Dendritic cell treated with granulocyte-macrophage colony-stimulating factor and Interleukin-4, amounts not matched to agents 40 ng/mL and 50 ng/mL, for 4 days (primary cell): ENCODE results near the gene UACA.

Experiments used
- H3K27ac Mint-ChIP-seq: one replicate; pipeline ENCODE4 v1.8.0; 2022; ENCODE audit warnings: mild to moderate bottlenecking, mixed read lengths
- H3K27me3 Mint-ChIP-seq: one replicate; pipeline ENCODE4 v1.8.0; 2022; ENCODE audit warnings: mild to moderate bottlenecking, mixed read lengths
- H3K36me3 Mint-ChIP-seq: one replicate; pipeline ENCODE4 v1.8.0; 2022; ENCODE audit warnings: low read depth, mixed read lengths
- H3K4me1 Mint-ChIP-seq: one replicate; pipeline ENCODE4 v1.8.0; 2022; ENCODE audit warnings: low read depth, mixed read lengths
- H3K4me3 Mint-ChIP-seq: one replicate; pipeline ENCODE4 v1.8.0; 2022; ENCODE audit warnings: mild to moderate bottlenecking, moderate library complexity, mixed read lengths
- H3K9me3 Mint-ChIP-seq: one replicate; pipeline ENCODE4 v1.8.0; 2022; ENCODE audit warnings: mixed read lengths
- intact Hi-C: fragments of 100-400 bp; cut with micrococcal nuclease; formaldehyde crosslinking; loops from one replicate; pipeline ENCODE4 v1.15.0; 2022

Gene UACA

DNA sequence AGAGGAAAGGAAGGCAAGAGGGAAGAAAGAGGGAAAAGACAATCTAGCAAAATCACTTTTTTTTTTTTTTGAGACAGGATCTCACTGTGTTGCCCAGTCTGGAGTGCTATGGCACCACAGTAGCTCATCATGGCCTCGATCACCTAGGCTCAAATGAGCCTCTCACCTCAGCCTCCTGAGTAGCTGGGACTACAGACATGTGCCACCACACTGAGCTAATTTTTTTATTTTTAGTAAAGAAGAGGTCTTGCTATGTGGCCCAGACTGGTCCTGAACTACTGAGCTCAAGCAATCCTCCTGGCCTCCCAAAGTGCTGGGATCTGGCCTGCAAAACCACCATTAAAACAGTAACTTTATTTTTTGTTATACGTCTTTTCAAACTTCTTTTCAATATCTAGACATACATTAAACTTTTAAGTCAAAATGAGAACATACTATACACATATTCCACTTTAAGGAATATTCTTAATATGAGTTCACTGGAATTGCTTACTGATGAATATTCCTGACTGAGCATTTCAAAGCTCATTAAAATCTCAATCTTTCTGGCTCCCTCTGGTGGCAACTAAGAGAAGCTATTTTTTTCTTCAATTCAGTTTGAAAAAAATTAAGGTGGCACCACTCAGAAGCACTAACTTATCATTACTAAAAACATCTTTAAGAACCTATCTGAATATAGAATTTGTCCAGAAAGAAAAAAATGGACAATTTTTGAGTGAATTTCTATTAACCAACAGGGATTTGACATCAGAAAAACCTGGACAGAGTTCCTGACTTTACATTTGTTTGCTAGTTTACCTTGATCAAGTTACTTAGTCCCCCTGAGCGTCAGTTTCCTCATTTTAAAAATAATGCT is 40.9 kb downstream of the UACA start:
- H3K4me1 Mint-ChIP-seq, result peaks cover 12% of the 10 kb centered on the region
- H3K27ac Mint-ChIP-seq, result no peak overlapping the region
- no peak overlapping the region for H3K4me3 Mint-ChIP-seq
- no peaks in the 10 kb centered on the region for H3K9me3 Mint-ChIP-seq
- no peaks in the 10 kb centered on the region for H3K36me3 Mint-ChIP-seq
- no peaks in the 10 kb centered on the region for H3K27me3 Mint-ChIP-seq
- intact Hi-C loops, result loop anchor here (10.0 kb wide), 2 partner anchors 48 to 1248 kb away; no protein-coding TSS in a partner anchor

GRCh38 chr15:70720228-70721016 is 42.9 kb downstream of the UACA start:
- H3K9me3 Mint-ChIP-seq, result no peaks in the 10 kb centered on the region
- H3K27ac Mint-ChIP-seq, result no peak overlapping the region
- H3K4me3 Mint-ChIP-seq, result no peak overlapping the region
- intact Hi-C loops, result loop anchor here (10.0 kb wide), 2 partner anchors 46 to 1246 kb away; no protein-coding TSS in a partner anchor
- H3K27me3 Mint-ChIP-seq, result no peaks in the 10 kb centered on the region
- H3K36me3 Mint-ChIP-seq, result no peaks in the 10 kb centered on the region
- peaks cover 12% of the 10 kb centered on the region for H3K4me1 Mint-ChIP-seq

DNA sequence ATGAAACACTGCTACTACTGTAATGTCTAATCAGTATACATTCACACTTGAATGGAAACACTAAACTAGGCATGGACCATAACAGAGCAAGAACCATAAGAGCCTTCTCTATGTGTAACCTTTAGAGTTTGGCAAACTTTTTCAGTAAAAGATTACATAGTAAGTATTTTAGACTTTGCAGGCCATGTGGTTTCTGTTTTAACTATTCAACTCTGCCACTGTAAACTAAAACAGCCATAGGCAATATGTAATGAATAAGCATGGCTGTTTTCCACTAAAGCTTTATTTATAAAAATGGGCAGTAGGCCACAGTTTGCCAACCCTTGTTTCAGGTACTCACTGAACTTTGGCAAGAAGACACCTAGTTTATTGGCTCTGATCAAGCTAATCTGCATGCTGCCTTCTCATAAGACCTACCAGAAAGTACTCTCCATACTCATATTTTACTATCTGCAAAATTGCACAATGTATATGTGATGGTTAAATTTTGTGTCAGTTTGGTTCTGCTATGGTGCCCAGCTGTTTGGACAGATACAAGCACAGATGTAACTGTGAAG is 46.0 kb downstream of the UACA start:
- Mint-ChIP-seq H3K27ac (no peak overlapping the region), H3K36me3 (no peaks in the 10 kb centered on the region), H3K9me3 (no peaks in the 10 kb centered on the region), H3K4me1 (peaks cover 19% of the 10 kb centered on the region), H3K27me3 (peaks cover 11% of the 10 kb centered on the region), H3K4me3 (no peak overlapping the region)
- intact Hi-C loops, result no loop called here

DNA sequence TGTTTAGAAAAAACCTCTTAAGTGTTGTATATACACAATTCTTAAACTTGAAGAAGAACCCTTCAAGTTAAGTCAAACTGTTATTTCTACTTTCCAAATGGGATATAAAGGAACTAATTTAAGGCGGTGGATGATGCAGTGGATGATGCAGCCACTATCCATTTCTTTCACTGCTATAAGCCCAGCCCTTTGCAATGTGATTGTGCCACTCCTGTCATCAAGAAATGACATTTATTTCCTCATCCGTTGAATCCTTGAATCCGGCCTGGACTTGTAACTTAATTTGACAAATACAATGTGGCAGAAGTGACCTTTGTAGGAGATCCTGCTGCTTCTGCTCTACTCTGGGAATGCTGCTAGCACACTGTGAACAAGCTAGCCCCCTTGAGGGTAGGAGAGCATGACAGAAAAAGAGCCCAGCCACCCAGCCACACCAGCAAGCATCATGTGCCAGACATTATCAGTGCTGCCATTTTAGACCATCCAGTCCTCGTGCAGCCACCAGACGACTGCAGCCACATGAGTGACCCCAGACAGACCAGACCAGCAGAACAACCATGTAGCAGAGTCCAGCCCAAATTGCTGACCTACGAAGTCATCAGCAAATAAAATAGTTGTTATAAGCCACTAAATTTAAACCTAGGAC is 47.4 kb downstream of the UACA start:
- H3K27ac Mint-ChIP-seq, result no peak overlapping the region
- H3K4me1 Mint-ChIP-seq, result peaks cover 24% of the 10 kb centered on the region
- H3K27me3 Mint-ChIP-seq, result peaks cover 17% of the 10 kb centered on the region
- intact Hi-C loops, result no loop called here
- no peak overlapping the region for H3K4me3 Mint-ChIP-seq
- no peaks in the 10 kb centered on the region for H3K9me3 Mint-ChIP-seq
- no peaks in the 10 kb centered on the region for H3K36me3 Mint-ChIP-seq

DNA sequence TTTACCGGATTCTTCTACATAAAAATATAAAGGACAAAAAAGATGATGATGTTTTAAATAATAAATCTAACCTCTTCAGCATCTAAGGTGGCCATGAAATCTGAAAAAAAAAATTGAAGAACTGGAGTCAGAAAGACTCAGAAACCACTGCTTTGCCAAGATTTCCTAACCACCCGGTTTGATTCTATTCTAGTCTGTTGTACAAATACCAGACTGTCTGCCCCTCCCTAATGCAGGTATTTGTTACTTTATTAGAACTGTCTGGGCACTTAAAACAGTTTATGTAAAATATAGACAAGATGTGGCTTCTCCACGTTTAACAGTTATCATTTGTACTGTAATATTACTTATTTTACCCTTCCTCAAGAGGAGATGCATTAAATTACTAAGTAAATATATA is 48.8 kb downstream of the UACA start:
- H3K4me3 Mint-ChIP-seq, result no peak overlapping the region
- peaks cover 17% of the 10 kb centered on the region for H3K4me1 Mint-ChIP-seq
- H3K27me3 Mint-ChIP-seq, result peaks cover 23% of the 10 kb centered on the region
- no peaks in the 10 kb centered on the region for H3K9me3 Mint-ChIP-seq
- H3K27ac Mint-ChIP-seq, result no peak overlapping the region
- no peaks in the 10 kb centered on the region for H3K36me3 Mint-ChIP-seq
- intact Hi-C loops, result no loop called here

- intact Hi-C loops, result no loop called here
- Mint-ChIP-seq H3K4me1 (peaks cover 16% of the 10 kb centered on the region), H3K36me3 (no peaks in the 10 kb centered on the region), H3K27ac (no peak overlapping the region), H3K9me3 (no peaks in the 10 kb centered on the region), H3K27me3 (peaks cover 23% of the 10 kb centered on the region), H3K4me3 (no peak overlapping the region)
These were observed 49.3 kb downstream of the UACA start for GRCh38 chr15:70714015-70714414.

GRCh38 chr15:70712271-70712670 is 51.1 kb downstream of the UACA start:
- no peaks in the 10 kb centered on the region for H3K36me3 Mint-ChIP-seq
- H3K4me1 Mint-ChIP-seq, result peaks cover 11% of the 10 kb centered on the region
- H3K9me3 Mint-ChIP-seq, result no peaks in the 10 kb centered on the region
- no peak overlapping the region for H3K27ac Mint-ChIP-seq
- H3K27me3 Mint-ChIP-seq, result peaks cover 23% of the 10 kb centered on the region
- intact Hi-C loops, result no loop called here
- no peak overlapping the region for H3K4me3 Mint-ChIP-seq

DNA sequence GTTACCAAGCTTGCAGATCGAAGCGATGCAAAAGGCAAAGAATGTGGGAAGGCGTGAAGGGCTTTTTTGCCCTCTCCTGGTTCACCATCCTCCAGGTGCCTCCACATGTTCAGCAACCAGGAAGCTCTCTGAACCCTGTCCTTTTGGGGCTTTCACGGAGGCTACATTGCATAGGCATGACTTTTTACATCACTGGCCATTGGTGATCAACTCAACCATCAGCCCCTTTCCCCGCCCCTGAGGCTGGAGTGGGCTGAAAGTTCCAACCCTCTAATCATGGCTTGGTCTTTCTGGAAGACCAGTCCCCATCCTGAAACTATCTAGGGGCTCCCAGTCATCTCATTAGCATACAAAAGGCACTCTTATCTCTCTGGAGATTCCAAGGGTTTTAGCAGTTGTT is 52.6 kb downstream of the UACA start:
- intact Hi-C loops, result no loop called here
- peaks cover 11% of the 10 kb centered on the region for H3K4me1 Mint-ChIP-seq
- no peaks in the 10 kb centered on the region for H3K9me3 Mint-ChIP-seq
- peaks cover 23% of the 10 kb centered on the region for H3K27me3 Mint-ChIP-seq
- no peaks in the 10 kb centered on the region for H3K36me3 Mint-ChIP-seq
- no peak overlapping the region for H3K27ac Mint-ChIP-seq
- no peak overlapping the region for H3K4me3 Mint-ChIP-seq

DNA sequence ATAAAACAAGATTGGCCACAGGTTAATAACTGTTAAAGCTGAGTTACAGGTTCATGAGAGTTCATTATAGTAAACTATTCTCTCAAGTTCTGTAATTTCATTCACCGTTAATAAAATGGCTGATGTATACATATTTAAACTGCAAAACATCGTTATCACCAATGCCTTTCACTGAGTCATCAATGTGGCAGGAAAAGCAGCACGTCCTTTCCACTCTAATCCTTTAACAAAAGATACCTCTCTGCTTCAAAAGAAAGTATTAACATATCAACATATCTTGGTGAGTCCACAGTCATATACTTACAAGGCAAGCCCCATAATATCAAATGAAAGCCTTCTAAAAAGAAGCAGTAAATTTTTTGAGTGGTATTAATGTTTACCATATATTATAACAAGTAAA is 54.5 kb downstream of the UACA start:
- Mint-ChIP-seq H3K36me3 (no peaks in the 10 kb centered on the region), H3K4me1 (peaks cover 11% of the 10 kb centered on the region), H3K9me3 (no peaks in the 10 kb centered on the region), H3K27me3 (peaks cover 23% of the 10 kb centered on the region), H3K27ac (no peak overlapping the region), H3K4me3 (no peak overlapping the region)
- intact Hi-C loops, result no loop called here

- Mint-ChIP-seq H3K36me3 (no peaks in the 10 kb centered on the region), H3K27ac (no peak overlapping the region), H3K27me3 (peaks cover 18% of the 10 kb centered on the region), H3K9me3 (no peaks in the 10 kb centered on the region), H3K4me1 (peaks cover 7% of the 10 kb centered on the region), H3K4me3 (no peak overlapping the region)
- intact Hi-C loops, result no loop called here
These were observed 55.6 kb downstream of the UACA start for GRCh38 chr15:70707686-70708300.

- intact Hi-C loops, result no loop called here
- Mint-ChIP-seq H3K9me3 (no peaks in the 10 kb centered on the region), H3K27ac (no peak overlapping the region), H3K4me3 (no peak overlapping the region), H3K27me3 (peaks cover 6% of the 10 kb centered on the region), H3K36me3 (no peaks in the 10 kb centered on the region), H3K4me1 (no peaks in the 10 kb centered on the region)
These were observed 58.6 kb downstream of the UACA start for GRCh38 chr15:70704731-70705130.

- intact Hi-C loops, result no loop called here
- H3K4me3 Mint-ChIP-seq, result no peak overlapping the region
- H3K4me1 Mint-ChIP-seq, result no peaks in the 10 kb centered on the region
- peaks cover 7% of the 10 kb centered on the region for H3K27me3 Mint-ChIP-seq
- H3K9me3 Mint-ChIP-seq, result no peaks in the 10 kb centered on the region
- H3K27ac Mint-ChIP-seq, result no peak overlapping the region
- H3K36me3 Mint-ChIP-seq, result no peaks in the 10 kb centered on the region
These were observed 59.2 kb downstream of the UACA start for GRCh38 chr15:70704166-70704565.

DNA sequence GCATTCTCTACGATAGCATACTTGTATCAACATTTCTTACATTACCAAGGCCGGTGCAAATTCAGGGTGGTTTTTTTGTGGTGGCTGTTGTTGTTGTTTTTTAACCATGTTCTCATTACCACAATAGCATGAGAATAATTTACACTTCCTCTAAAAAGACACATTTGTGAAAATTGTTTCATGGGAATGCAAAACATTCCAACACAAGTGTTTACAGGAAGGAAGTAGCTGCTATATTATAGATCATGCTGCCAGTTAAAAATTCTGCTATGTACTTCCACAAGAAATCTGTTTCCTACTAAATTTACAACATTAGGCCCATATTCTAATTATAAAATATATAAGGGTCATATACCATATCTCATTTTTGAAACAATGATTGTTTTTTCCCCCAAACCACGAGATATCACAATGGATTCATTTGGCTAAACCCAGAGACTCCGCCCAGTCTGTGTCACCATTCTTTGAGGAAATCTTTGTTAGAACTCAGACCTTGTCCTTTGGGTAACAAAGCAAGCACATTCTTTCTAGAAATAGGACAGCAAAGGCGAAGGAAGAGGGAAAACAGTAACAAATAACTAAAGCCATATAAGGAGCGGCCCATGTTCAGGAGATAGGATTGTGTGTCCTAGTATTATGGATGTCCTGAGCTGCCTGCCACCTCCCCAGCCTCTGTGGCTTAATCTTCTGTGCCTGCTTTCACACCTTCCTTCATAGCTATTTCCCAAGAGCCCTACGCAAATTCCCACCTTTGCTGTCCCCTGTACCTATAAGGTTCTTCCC is 60.1 kb downstream of the UACA start:
- Mint-ChIP-seq H3K27ac (no peak overlapping the region), H3K9me3 (no peaks in the 10 kb centered on the region), H3K36me3 (no peaks in the 10 kb centered on the region), H3K4me3 (no peak overlapping the region), H3K4me1 (no peaks in the 10 kb centered on the region), H3K27me3 (peaks cover 7% of the 10 kb centered on the region)
- intact Hi-C loops, result no loop called here
